Fibroblast of skin of scalp (primary cell): ENCODE data around the gene DIAPH3.

Source experiments
- DNase-seq: peaks from one replicate; pipeline ENCODE4 v3.0.0-alpha.2; 2013

The DIAPH3 gene

GRCh38 chr13:60019119-60019993 is 144.4 kb downstream of the DIAPH3 start:
- DNase-seq = no peak

- no peak for DNase-seq
Measured at GRCh38 chr13:60018536-60018935, 145.2 kb downstream of the DIAPH3 start.

- DNase-seq = no peak
Measured at GRCh38 chr13:60016229-60016628, 147.5 kb downstream of the DIAPH3 start.

GRCh38 chr13:60013166-60013565 is 150.6 kb downstream of the DIAPH3 start:
- DNase-seq = no peak

- DNase-seq = no peak
Measured at GRCh38 chr13:60012488-60012887, 151.2 kb downstream of the DIAPH3 start.

- no peak for DNase-seq
Measured at GRCh38 chr13:60009300-60010253, 154.2 kb downstream of the DIAPH3 start.

- DNase-seq = no peak
Measured at GRCh38 chr13:60001889-60002288, 161.8 kb downstream of the DIAPH3 start.

GRCh38 chr13:60000976-60001375 is 162.8 kb downstream of the DIAPH3 start:
- no peak for DNase-seq

- peak; percentile 49 for DNase-seq
Measured at GRCh38 chr13:60000081-60000480, 163.6 kb downstream of the DIAPH3 start.

GRCh38 chr13:59997976-59998375 is 165.8 kb downstream of the DIAPH3 start:
- DNase-seq = peak; percentile 72

GRCh38 chr13:59996461-59996980 is 167.2 kb downstream of the DIAPH3 start:
- DNase-seq = no peak

GRCh38 chr13:59991395-59991794 is 172.3 kb downstream of the DIAPH3 start:
- no peak for DNase-seq

GRCh38 chr13:59982631-59983382 is 180.9 kb downstream of the DIAPH3 start:
- peak; percentile 45 for DNase-seq

GRCh38 chr13:59979589-59979988 is 184.1 kb downstream of the DIAPH3 start:
- DNase-seq = no peak

- no peak for DNase-seq
Measured at GRCh38 chr13:59978862-59979261, 184.9 kb downstream of the DIAPH3 start.

GRCh38 chr13:59976856-59977255 is 186.9 kb downstream of the DIAPH3 start:
- DNase-seq = no peak

- DNase-seq = no peak
Measured at GRCh38 chr13:59975807-59976435, 187.8 kb downstream of the DIAPH3 start.

- no peak for DNase-seq
Measured at GRCh38 chr13:59970847-59971246, 192.9 kb downstream of the DIAPH3 start.

- DNase-seq = no peak
Measured at GRCh38 chr13:59963827-59964226, 199.9 kb downstream of the DIAPH3 start.

GRCh38 chr13:59963383-59963782 is 200.3 kb downstream of the DIAPH3 start:
- DNase-seq = no peak

GRCh38 chr13:59962343-59962742 is 201.4 kb downstream of the DIAPH3 start:
- no peak for DNase-seq

GRCh38 chr13:59960683-59961082 is 203.0 kb downstream of the DIAPH3 start:
- DNase-seq = no peak
